ENCODE measurements around the gene SYNE2.
"Not testable (repeated sequence)": the region's sequence is repeated elsewhere in the genome, so short reads cannot be mapped to it uniquely, and the experiment has no call there.

SYNE2 gene

GRCh38 chr14:63991833-63992232 is 139.0 kb downstream of the SYNE2 start:
- Mint-ChIP-seq H3K27ac (peak overlapping the region; percentile 20 to 50), H3K4me3 (no peak overlapping the region), H3K4me1 (peaks cover 22% of the 10 kb centered on the region)

GRCh38 chr14:63992858-63993257 is 140.1 kb downstream of the SYNE2 start:
- Mint-ChIP-seq H3K27me3 (no peaks in the 10 kb centered on the region), H3K27ac (peak overlapping the region in 1 of 2 donors; percentile 55), H3K4me3 (no peak overlapping the region), H3K9me3 (no peaks in the 10 kb centered on the region), H3K4me1 (peaks cover 22% of the 10 kb centered on the region)
- ATAC-seq (no peak), DNase-seq (no peak)

More at GRCh38 chr14:63991833-63992232, 139.0 kb downstream of the SYNE2 start:
- H3K27me3 Mint-ChIP-seq: no peaks in the 10 kb centered on the region
- ATAC-seq: peak; percentile 63
- no peaks in the 10 kb centered on the region for H3K9me3 Mint-ChIP-seq
- DNase-seq: no peak

- H3K4me1 Mint-ChIP-seq: peaks cover 16% of the 10 kb centered on the region
- DNase-seq (no peak), ATAC-seq (no peak)
- H3K4me3 Mint-ChIP-seq: no peak overlapping the region
- H3K27me3 Mint-ChIP-seq: no peaks in the 10 kb centered on the region
- no peaks in the 10 kb centered on the region for H3K9me3 Mint-ChIP-seq
- no peak overlapping the region for H3K27ac Mint-ChIP-seq
Measured at GRCh38 chr14:63993992-63994391, 141.2 kb downstream of the SYNE2 start.

- Mint-ChIP-seq H3K27ac (no peak overlapping the region), H3K27me3 (no peaks in the 10 kb centered on the region), H3K9me3 (no peaks in the 10 kb centered on the region), H3K4me3 (no peak overlapping the region), H3K4me1 (peaks cover 16% of the 10 kb centered on the region)
- DNase-seq: no peak
- ATAC-seq: no peak
Measured at GRCh38 chr14:63995285-63995684, 142.5 kb downstream of the SYNE2 start.

DNA sequence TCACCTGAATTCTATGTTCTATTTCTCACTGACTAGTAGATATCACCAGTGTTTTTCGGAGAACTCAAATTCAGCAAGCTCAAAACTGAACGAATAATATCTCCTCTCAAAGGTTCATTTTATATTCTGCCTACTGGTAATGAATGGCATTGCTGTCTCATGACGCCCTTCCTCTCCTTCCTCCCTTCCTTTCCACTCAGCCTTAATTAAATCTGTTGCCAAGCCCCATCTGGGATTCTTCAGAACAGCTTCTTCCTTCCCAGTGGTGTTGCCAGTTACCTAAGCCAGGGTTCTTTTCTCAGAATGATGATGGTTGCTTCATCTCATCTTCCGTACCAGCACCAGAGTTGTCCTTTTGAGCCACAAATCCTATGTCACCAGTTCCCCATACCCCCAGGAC is 143.2 kb downstream of the SYNE2 start:
- Mint-ChIP-seq H3K27ac (peak overlapping the region in 1 of 2 donors; percentile 14), H3K9me3 (no peaks in the 10 kb centered on the region), H3K27me3 (no peaks in the 10 kb centered on the region), H3K4me3 (no peak overlapping the region), H3K4me1 (peaks cover 16% of the 10 kb centered on the region)
- ATAC-seq: no peak
- DNase-seq: no peak

DNA sequence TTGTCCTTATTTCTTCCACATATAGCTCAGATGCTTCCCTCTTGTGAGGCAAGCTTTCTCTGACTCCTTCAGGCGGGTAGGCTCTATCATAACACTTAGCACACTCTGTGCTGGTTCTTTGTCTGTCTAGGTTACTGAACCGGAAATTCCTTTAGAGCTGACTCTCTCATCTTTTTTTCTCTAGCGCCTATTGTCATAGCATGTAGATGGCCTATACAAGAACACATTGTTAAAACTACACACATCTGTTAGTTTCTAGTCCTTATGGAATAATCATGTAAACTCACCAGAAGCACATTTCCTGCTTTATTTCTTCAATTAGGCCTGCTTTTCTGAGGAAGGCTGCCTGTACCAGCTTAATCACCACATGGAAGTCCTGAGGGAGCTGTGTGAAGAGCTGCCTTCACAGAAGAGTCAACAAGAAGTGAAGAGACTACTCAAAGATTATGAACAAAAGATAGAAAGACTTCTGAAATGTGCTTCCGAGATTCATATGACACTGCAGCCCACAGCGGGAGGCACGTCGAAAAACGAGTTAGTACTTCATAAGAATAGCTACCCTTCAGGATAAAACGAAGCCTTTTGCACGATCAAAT is 143.9 kb downstream of the SYNE2 start:
- H3K4me1 Mint-ChIP-seq: peaks cover 12% of the 10 kb centered on the region
- ATAC-seq: no peak
- DNase-seq: no peak
- H3K4me3 Mint-ChIP-seq: no peak overlapping the region
- no peaks in the 10 kb centered on the region for H3K9me3 Mint-ChIP-seq
- H3K27me3 Mint-ChIP-seq: no peaks in the 10 kb centered on the region
- H3K27ac Mint-ChIP-seq: no peak overlapping the region

DNA sequence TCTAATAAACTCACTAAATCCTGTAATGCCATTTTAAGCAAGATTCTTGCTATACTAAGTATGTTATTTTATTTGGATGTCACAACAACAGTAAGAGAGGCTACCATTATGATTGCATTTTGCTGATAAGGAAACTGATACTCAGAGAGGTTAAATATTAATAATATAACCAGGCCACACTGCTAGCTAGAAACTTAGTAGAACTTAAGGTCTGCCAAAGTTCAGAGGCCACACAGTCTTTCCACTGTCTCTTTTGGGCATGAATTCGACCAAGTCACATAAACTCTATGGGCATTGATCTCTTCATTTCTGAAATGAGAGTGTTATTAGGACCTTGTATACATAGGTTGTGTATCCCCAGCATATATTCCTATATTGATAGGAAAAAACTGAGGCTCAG is 147.9 kb downstream of the SYNE2 start:
- Mint-ChIP-seq H3K27ac (no peak overlapping the region), H3K27me3 (no peaks in the 10 kb centered on the region), H3K9me3 (no peaks in the 10 kb centered on the region), H3K4me3 (no peak overlapping the region), H3K4me1 (no peaks in the 10 kb centered on the region)
- no peak for DNase-seq
- no peak for ATAC-seq

- peak overlapping the region in 1 of 2 donors; percentile 16 for H3K27ac Mint-ChIP-seq
- H3K27me3 Mint-ChIP-seq: no peaks in the 10 kb centered on the region
- no peak overlapping the region for H3K4me3 Mint-ChIP-seq
- ATAC-seq (no peak), DNase-seq (no peak)
- no peaks in the 10 kb centered on the region for H3K4me1 Mint-ChIP-seq
- H3K9me3 Mint-ChIP-seq: no peaks in the 10 kb centered on the region
Measured at GRCh38 chr14:64005822-64006221, 153.0 kb downstream of the SYNE2 start.

DNA sequence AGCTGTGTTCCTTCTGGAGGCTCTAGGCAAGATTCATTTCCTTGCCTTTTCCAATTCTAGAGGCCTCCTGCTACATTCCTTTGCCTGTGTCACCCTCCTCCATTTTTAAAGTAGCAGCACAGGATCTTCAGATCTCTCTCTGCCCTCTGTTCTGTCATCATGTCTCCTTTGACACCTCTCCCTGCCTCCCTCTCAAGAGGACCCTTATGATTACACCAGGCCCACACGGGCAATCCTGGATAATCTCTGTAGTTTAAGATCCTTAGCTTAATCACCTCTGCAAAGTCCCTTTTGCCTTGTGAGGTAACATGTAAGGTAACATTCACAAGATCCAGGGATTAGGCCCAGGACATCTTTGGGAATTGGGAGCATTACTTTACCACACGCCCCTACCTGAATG is 155.2 kb downstream of the SYNE2 start:
- DNase-seq: no peak
- no peak overlapping the region for H3K4me3 Mint-ChIP-seq
- H3K4me1 Mint-ChIP-seq: peaks cover 6% of the 10 kb centered on the region
- H3K27me3 Mint-ChIP-seq: no peaks in the 10 kb centered on the region
- no peaks in the 10 kb centered on the region for H3K9me3 Mint-ChIP-seq
- H3K27ac Mint-ChIP-seq: no peak overlapping the region
- no peak for ATAC-seq

- Mint-ChIP-seq H3K4me3 (no peak overlapping the region), H3K9me3 (no peaks in the 10 kb centered on the region), H3K27me3 (no peaks in the 10 kb centered on the region), H3K4me1 (peaks cover 6% of the 10 kb centered on the region), H3K27ac (peak overlapping the region in 1 of 2 donors; percentile 23)
- DNase-seq (no peak), ATAC-seq (no peak)
Measured at GRCh38 chr14:64012003-64012402, 159.2 kb downstream of the SYNE2 start.

GRCh38 chr14:64012720-64013119 is 159.9 kb downstream of the SYNE2 start:
- no peak for DNase-seq
- ATAC-seq: no peak
- H3K4me1 Mint-ChIP-seq: peaks cover 6% of the 10 kb centered on the region
- no peaks in the 10 kb centered on the region for H3K9me3 Mint-ChIP-seq
- no peak overlapping the region for H3K27ac Mint-ChIP-seq
- no peaks in the 10 kb centered on the region for H3K27me3 Mint-ChIP-seq
- H3K4me3 Mint-ChIP-seq: no peak overlapping the region

DNA sequence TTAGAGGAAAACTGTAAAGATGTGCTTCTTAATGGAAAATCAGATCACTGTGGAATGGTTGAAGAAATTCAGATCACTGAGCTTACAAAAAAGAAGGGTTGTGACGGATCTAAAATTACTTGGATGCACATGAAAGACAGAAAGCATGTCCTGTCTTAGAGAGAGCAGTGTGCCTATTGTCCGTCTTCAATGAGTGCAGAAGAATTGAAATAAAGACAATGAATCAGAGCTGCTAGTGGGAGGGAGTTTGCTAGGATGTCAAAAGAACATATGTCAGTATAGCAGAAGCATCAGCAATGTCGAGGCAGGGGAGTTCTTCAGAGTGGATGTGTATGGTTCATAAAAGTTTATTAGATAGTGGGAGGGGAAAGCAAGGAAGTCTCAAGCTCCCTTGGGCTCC is 172.7 kb downstream of the SYNE2 start:
- DNase-seq (no peak), ATAC-seq (no peak)
- H3K4me1 Mint-ChIP-seq: no peaks in the 10 kb centered on the region
- H3K27me3 Mint-ChIP-seq: no peaks in the 10 kb centered on the region
- H3K27ac Mint-ChIP-seq: no peak overlapping the region
- H3K4me3 Mint-ChIP-seq: no peak overlapping the region
- H3K9me3 Mint-ChIP-seq: no peaks in the 10 kb centered on the region

DNA sequence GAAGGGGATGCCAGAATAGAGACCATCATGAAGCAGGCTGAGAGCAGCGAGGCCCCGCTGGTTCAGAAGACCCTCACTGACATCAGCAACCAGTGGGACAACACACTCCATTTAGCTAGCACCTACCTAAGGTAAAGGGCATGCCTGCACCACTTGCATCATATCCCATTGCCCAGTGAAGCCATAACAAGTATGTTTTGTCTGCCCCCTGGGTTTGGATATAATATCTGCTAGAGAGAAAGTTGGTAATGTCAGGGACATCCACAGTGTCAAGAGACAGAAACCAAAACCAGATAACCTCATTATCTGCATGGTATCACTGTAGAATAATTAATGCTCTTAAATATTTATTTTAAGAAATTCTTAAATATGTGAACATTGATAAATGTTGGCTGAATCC is 173.8 kb downstream of the SYNE2 start:
- H3K4me1 Mint-ChIP-seq: no peaks in the 10 kb centered on the region
- ATAC-seq (no peak), DNase-seq (no peak)
- H3K4me3 Mint-ChIP-seq: no peak overlapping the region
- H3K27ac Mint-ChIP-seq: no peak overlapping the region
- no peaks in the 10 kb centered on the region for H3K9me3 Mint-ChIP-seq
- H3K27me3 Mint-ChIP-seq: no peaks in the 10 kb centered on the region

DNA sequence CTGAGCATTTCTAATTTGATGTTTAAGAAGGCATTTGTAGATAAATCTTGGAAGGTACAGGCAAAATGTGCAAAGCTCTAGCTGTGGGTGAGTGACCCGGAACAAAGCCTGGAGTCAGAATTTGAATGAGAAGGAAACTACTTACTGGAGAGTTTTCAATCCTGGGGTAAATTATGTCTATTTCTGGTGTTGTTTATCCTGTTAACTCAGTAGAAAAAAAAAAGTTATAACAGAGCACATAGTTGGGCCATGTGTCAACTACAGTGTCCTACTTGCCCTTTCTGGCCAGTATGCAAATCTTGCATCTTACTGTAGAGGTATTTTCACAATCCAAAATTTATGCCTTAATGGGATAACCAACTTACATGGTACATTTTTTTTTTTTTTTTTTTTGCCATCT is 182.3 kb downstream of the SYNE2 start:
- Mint-ChIP-seq H3K4me1 (no peaks in the 10 kb centered on the region), H3K27me3 (no peaks in the 10 kb centered on the region), H3K4me3 (no peak overlapping the region), H3K27ac (no peak overlapping the region), H3K9me3 (no peaks in the 10 kb centered on the region)
- DNase-seq: no peak
- no peak for ATAC-seq

- H3K4me1 Mint-ChIP-seq, ATAC-seq, H3K4me3 Mint-ChIP-seq, H3K27me3 Mint-ChIP-seq, DNase-seq: not testable (repeated sequence)
- peak overlapping the region in 1 of 2 donors; percentile 92 for H3K27ac Mint-ChIP-seq
- peaks cover 11 to 13% of the 10 kb centered on the region in 2 donors for H3K9me3 Mint-ChIP-seq
Measured at GRCh38 chr14:64037869-64038745, 185.3 kb downstream of the SYNE2 start.

GRCh38 chr14:64038841-64039542 is 186.2 kb downstream of the SYNE2 start:
- no peak overlapping the region for H3K4me3 Mint-ChIP-seq
- no peaks in the 10 kb centered on the region for H3K27me3 Mint-ChIP-seq
- H3K4me1 Mint-ChIP-seq: no peaks in the 10 kb centered on the region
- H3K27ac Mint-ChIP-seq: peak overlapping the region in 1 of 2 donors; percentile 92
- DNase-seq (no peak), ATAC-seq (no peak)
- H3K9me3 Mint-ChIP-seq: peaks cover 13 to 14% of the 10 kb centered on the region in 2 donors

Data from stimulated activated naive CD8-positive, alpha-beta T cell treated with anti-CD3 and anti-CD28 coated beads, Interleukin-15, amount 100 ng/mL, for 72 hours (primary cell).